ENCODE results near the gene GBP5. TPM values are rescaled to one million over a fixed set of nuclear protein-coding genes. Genes with fewer than 3 reads are reported as not detected.
"Not testable (repeated sequence)": the region's sequence is repeated elsewhere in the genome, so short reads cannot be mapped to it uniquely, and the experiment has no call there.

GBP5 gene
- total RNA-seq, 1 donor from 2014 or later, result not detected

DNA sequence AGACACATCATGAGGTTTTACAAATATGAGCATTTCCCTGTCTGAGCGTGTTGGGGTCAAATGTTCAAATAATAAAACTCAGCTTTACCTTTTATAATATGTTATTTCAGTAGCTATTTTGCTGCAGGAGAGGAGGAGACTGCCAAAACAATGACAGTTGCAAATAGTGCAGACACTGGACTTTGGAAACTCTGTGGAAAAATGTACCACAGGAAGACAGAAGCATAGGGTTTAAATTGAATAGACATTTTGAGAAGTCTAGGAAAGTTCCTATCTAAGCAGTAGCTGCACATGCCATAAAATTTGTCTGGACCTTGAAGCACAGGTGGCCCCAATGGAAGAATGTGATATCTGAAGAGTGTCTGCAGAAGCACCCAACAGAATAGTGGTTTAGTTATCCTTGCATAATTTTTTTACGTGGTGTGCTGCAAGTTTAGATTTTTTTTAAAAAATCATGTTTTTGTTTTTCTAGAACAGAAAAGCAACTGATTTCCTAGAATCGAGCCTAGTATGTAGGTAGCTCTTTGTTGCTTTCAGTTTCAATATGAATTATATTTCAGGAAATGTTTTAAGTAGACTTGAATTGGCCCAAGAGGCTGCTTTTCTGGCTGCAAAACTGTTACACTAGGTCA lies 14.0 kb upstream of the GBP5 start:
- H3K9me3 ChIP-seq, result no peaks in the 10 kb centered on the region
- DNase-seq (ENCODE audit: low spot score in 2 of 2), result no peak
- H3K4me1 ChIP-seq, result peaks cover 0 to 6% of the 10 kb centered on the region in 2 donors
- peak overlapping the region in 1 of 2 donors; percentile 35 for H3K4me3 ChIP-seq
- no peaks in the 10 kb centered on the region for H3K27me3 ChIP-seq
- no peaks in the 10 kb centered on the region for H3K36me3 ChIP-seq
- intact Hi-C loops (cut with DNase I), result no loop called here
- peak overlapping the region in 1 of 2 donors; percentile 14 for H3K27ac ChIP-seq
- TF ChIP-seq, protein P1, sequence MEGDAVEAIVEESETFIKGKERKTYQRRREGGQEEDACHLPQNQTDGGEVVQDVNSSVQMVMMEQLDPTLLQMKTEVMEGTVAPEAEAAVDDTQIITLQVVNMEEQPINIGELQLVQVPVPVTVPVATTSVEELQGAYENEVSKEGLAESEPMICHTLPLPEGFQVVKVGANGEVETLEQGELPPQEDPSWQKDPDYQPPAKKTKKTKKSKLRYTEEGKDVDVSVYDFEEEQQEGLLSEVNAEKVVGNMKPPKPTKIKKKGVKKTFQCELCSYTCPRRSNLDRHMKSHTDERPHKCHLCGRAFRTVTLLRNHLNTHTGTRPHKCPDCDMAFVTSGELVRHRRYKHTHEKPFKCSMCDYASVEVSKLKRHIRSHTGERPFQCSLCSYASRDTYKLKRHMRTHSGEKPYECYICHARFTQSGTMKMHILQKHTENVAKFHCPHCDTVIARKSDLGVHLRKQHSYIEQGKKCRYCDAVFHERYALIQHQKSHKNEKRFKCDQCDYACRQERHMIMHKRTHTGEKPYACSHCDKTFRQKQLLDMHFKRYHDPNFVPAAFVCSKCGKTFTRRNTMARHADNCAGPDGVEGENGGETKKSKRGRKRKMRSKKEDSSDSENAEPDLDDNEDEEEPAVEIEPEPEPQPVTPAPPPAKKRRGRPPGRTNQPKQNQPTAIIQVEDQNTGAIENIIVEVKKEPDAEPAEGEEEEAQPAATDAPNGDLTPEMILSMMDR (IDR thresholded peaks at IDR 0.05), result no peak

DNA sequence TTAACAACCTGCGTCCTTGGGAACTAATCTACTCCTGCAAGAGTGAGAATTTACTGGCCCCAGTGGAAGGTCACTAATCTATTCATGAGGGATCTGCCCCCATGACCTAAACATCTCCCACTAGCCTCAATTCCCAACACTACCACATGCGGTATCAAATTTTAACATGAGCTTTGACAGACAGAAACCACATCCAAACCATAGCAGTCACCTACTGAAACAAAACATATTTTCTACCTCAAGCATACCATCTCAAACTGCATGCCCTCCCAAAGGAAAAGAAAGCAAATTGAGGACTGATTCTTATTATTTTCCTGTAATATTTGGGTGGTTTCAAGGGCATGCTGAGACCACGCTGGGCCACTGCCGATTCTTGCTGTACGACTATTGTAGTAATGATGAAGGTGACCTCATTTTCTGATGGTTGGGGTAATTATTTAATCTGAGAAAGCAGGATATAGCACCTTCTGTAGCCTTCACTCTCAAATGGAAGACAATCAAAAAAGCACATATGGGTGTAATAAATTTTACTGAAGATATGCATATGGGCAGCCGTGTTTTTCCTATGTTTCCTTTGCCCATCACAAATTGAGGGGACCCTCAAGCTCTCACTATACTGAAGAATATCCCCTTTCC lies 13.2 kb upstream of the GBP5 start:
- Histone ChIP-seq H3K4me3 (no peak overlapping the region), H3K36me3 (no peaks in the 10 kb centered on the region), H3K27ac (no peak overlapping the region), H3K27me3 (no peaks in the 10 kb centered on the region), H3K9me3 (no peaks in the 10 kb centered on the region), H3K4me1 (peaks cover 0 to 6% of the 10 kb centered on the region in 2 donors)
- DNase-seq (ENCODE audit: low spot score in 2 of 2), result no peak
- intact Hi-C loops (cut with DNase I), result no loop called here
- TF ChIP-seq, protein P1 (IDR thresholded peaks at IDR 0.05), result no peak

DNA sequence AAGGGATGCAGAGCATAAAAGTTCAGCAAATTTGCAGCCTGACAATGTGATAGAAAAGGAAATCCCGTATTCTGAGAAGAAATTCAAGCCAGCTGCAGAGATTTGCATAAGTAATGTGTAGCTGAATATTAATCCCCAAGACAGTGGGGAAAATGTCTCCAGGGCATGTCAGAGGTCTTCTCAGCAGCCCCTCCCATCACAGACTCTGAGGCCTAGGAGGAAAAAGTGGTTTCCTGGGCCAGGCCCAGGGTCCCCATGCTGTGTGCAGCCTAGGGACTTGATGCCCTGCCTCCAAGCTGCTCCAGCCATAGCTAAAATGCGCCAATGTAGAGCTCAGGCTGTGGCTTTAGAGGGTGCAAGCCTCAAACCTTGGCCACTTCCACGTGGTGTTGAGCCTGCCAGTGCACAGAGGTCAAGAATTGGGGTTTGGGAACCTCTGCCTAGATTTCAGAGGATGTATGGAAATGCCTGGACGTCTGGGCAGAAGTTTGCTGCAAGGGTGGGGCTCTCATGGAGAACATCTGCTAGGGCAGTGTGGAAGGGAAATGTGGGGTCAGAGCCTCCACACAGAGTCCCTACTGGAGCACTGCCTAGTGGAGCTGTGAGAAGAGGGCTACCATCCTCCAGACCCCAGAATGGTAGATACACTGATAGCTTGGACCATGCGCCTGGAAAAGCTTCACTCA lies 11.6 kb upstream of the GBP5 start:
- H3K27me3 ChIP-seq; H3K36me3 ChIP-seq; intact Hi-C loops (cut with DNase I); DNase-seq (ENCODE audit: low spot score in 2 of 2); H3K4me3 ChIP-seq; H3K4me1 ChIP-seq; H3K9me3 ChIP-seq; H3K27ac ChIP-seq: not testable (repeated sequence)

DNA sequence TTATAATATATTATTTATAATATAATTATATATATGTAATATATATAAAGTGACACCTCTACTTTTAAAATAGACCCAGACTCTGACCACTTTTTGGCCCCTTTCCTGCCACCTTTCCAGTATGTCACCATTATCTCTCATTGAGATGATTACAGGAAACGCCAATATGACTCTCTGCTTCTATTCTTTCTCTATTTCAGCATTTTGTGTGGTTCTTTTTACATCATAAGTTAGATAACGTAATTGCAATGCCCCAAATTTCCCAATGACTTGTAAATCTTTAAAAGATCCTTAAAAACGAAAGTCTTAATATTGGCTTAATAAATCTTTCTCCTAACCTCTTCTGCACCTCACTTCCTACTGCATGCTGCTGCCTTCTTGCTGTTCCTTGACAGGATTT lies 8.1 kb upstream of the GBP5 start:
- intact Hi-C loops (cut with DNase I), result no loop called here

DNA sequence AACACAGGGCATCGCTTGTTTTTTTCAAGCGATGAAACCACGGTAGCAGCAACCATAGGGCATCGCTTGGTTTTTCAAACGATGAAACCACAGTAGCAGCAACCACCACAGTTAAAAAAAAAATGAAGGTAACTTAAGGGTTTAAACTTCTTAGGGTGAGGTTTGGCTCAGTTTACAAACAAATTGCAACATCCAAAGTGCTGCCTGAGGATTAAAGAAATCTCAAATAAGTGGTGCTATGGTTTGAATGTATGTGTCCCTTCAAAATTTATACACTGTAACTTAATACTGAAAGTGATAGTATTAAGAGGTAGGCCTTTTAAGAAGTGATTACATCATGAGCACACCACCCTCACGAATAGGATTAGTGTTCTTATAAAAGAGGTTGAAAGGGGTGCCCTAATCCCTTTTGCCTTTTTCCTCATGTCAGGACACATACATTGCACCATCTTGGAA lies 6.4 kb upstream of the GBP5 start:
- Histone ChIP-seq H3K27ac (no peak overlapping the region), H3K4me3 (no peak overlapping the region), H3K27me3 (no peaks in the 10 kb centered on the region), H3K36me3 (no peaks in the 10 kb centered on the region), H3K9me3 (no peaks in the 10 kb centered on the region), H3K4me1 (no peaks in the 10 kb centered on the region)
- no peak for DNase-seq (ENCODE audit: low spot score in 2 of 2)
- intact Hi-C loops (cut with DNase I), result no loop called here
- TF ChIP-seq, protein P1 (IDR thresholded peaks at IDR 0.05), result no peak

More for the DNA sequence above, 8.1 kb upstream of the GBP5 start:
- Histone ChIP-seq H3K4me3 (no peak overlapping the region), H3K36me3 (no peaks in the 10 kb centered on the region), H3K27ac (no peak overlapping the region), H3K27me3 (no peaks in the 10 kb centered on the region), H3K9me3 (no peaks in the 10 kb centered on the region), H3K4me1 (no peaks in the 10 kb centered on the region)
- TF ChIP-seq, protein P1 (IDR thresholded peaks at IDR 0.05), result no peak
- DNase-seq (ENCODE audit: low spot score in 2 of 2), result no peak

DNA sequence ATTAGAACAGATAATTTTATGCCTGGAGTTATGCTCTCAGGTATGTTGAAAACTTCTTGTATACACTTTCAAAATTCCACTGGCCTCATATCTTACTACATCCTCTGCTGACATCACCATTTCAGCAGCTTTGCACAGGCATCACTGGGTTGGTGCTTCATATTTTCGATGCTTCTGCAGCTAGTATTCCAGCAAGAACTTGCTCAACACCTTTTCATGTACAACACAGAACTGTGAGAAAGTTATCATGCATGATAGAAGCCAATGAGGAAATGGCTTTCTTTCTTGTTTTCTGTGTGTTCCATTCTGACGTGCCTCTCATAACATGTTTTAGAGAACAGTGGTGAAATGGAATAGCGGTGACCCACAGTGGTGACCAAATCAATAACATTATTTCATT lies 5.1 kb upstream of the GBP5 start:
- Histone ChIP-seq H3K4me1 (no peaks in the 10 kb centered on the region), H3K9me3 (no peaks in the 10 kb centered on the region), H3K36me3 (no peaks in the 10 kb centered on the region), H3K27ac (no peak overlapping the region), H3K4me3 (no peak overlapping the region), H3K27me3 (no peaks in the 10 kb centered on the region)
- TF ChIP-seq, protein P1 (IDR thresholded peaks at IDR 0.05), result no peak
- intact Hi-C loops (cut with DNase I), result no loop called here
- no peak for DNase-seq (ENCODE audit: low spot score in 2 of 2)
